ENCODE measurements around the gene KCNIP4. TPM values are rescaled to one million over a fixed set of nuclear protein-coding genes. Genes with fewer than 3 reads are reported as not detected.

The KCNIP4 gene
- total and polyA plus RNA-seq, 2 donors from 2014 or later, result 9.8 to 43.9 TPM

GRCh38 chr4:21628116-21628670, 320.4 kb downstream of the KCNIP4 start:
- FAIRE-seq, result no peak
- H3K9ac ChIP-seq (ENCODE audit: low read length in 3 of 3), result no peak overlapping the region
- TF ChIP-seq CTCF (IDR thresholded peaks at IDR 0.05; ENCODE audit: borderline replicate concordance, extremely low read depth, insufficient read depth), result no peak
- H3K4me3 ChIP-seq (ENCODE audit: low read length in 3 of 3), result no peak overlapping the region
- H3K4me1 ChIP-seq (ENCODE audit: control insufficient read depth in 2 of 3, insufficient read depth in 2 of 3, low read depth in 1 of 3, low read length in 3 of 3), result no peaks in the 10 kb centered on the region
- intact Hi-C loops (cut with DNase I), result no loop called here
- no peaks in the 10 kb centered on the region for H3K9me3 ChIP-seq (ENCODE audit: control insufficient read depth in 2 of 3, insufficient read depth in 1 of 3, low read length in 3 of 3)
- DNase-seq, result no peak
- H3K27me3 ChIP-seq (ENCODE audit: control insufficient read depth, insufficient read depth, low read length), result no peaks in the 10 kb centered on the region
- no peak overlapping the region for H3K27ac ChIP-seq (ENCODE audit: low read depth in 2 of 2, low read length in 2 of 2)
- H3K36me3 ChIP-seq (ENCODE audit: control insufficient read depth in 2 of 3, insufficient read depth in 3 of 3, low read length in 3 of 3), result no peaks in the 10 kb centered on the region

DNA sequence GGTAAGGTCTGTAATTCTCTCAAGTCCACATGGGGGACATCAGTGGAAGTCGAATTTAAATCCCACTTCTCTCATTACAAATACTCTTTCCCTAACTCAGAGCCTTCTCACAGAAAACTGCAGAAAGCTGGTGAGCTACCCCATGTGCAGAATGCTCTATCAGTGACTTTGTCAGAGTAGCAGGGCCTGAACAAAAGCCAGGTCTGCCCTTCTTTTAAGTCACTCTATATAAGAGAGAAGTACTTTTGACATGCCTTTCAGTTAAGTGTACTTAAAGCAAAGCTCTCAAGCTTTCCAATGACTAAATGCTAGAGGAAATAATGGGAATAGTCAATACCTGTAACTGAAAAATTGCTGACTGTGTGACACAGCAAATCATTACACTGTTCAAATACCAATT, 323.1 kb downstream of the KCNIP4 start:
- intact Hi-C loops (cut with DNase I), result no loop called here
- no peak for DNase-seq

DNA sequence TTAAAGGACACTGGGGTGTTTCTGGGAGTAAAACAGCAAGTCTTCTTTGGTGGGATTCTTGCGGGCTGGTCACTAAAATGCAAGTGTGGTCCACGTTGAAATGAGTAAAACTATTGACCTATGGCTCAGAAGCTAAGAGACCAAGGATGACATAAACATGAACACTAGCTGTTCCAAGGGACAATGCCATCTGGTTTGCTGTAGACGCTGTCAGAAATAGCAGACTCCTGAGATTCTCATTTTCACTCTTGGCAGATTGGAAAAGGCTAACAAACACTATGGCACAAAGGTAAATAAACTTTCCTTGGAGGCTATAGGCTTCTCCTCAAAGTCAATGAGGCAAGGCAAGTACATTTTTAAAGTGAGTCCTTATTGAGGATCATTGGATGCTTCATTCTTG, 343.6 kb downstream of the KCNIP4 start:
- no peak overlapping the region for H3K9ac ChIP-seq (ENCODE audit: low read length in 3 of 3)
- no peak overlapping the region for H3K27ac ChIP-seq (ENCODE audit: low read depth in 2 of 2, low read length in 2 of 2)
- H3K27me3 ChIP-seq (ENCODE audit: control insufficient read depth, insufficient read depth, low read length), result no peaks in the 10 kb centered on the region
- intact Hi-C loops (cut with DNase I), result no loop called here
- DNase-seq (no peak), FAIRE-seq (no peak)
- H3K4me1 ChIP-seq (ENCODE audit: control insufficient read depth in 2 of 3, insufficient read depth in 2 of 3, low read depth in 1 of 3, low read length in 3 of 3), result no peaks in the 10 kb centered on the region
- H3K4me3 ChIP-seq (ENCODE audit: low read length in 3 of 3), result no peak overlapping the region
- H3K36me3 ChIP-seq (ENCODE audit: control insufficient read depth in 2 of 3, insufficient read depth in 3 of 3, low read length in 3 of 3), result no peaks in the 10 kb centered on the region
- no peak for TF ChIP-seq CTCF (IDR thresholded peaks at IDR 0.05; ENCODE audit: borderline replicate concordance, extremely low read depth, insufficient read depth)
- H3K9me3 ChIP-seq (ENCODE audit: control insufficient read depth in 2 of 3, insufficient read depth in 1 of 3, low read length in 3 of 3), result no peaks in the 10 kb centered on the region

More for the DNA sequence above, 323.1 kb downstream of the KCNIP4 start:
- Histone ChIP-seq H3K9me3 (ENCODE audit: control insufficient read depth in 2 of 3, insufficient read depth in 1 of 3, low read length in 3 of 3) (no peaks in the 10 kb centered on the region), H3K36me3 (ENCODE audit: control insufficient read depth in 2 of 3, insufficient read depth in 3 of 3, low read length in 3 of 3) (no peaks in the 10 kb centered on the region), H3K27ac (ENCODE audit: low read depth in 2 of 2, low read length in 2 of 2) (no peak overlapping the region), H3K4me3 (ENCODE audit: low read length in 3 of 3) (no peak overlapping the region), H3K27me3 (ENCODE audit: control insufficient read depth, insufficient read depth, low read length) (no peaks in the 10 kb centered on the region), H3K9ac (ENCODE audit: low read length in 3 of 3) (no peak overlapping the region), H3K4me1 (ENCODE audit: control insufficient read depth in 2 of 3, insufficient read depth in 2 of 3, low read depth in 1 of 3, low read length in 3 of 3) (no peaks in the 10 kb centered on the region)
- TF ChIP-seq CTCF (IDR thresholded peaks at IDR 0.05; ENCODE audit: borderline replicate concordance, extremely low read depth, insufficient read depth), result no peak
- FAIRE-seq, result no peak

DNA sequence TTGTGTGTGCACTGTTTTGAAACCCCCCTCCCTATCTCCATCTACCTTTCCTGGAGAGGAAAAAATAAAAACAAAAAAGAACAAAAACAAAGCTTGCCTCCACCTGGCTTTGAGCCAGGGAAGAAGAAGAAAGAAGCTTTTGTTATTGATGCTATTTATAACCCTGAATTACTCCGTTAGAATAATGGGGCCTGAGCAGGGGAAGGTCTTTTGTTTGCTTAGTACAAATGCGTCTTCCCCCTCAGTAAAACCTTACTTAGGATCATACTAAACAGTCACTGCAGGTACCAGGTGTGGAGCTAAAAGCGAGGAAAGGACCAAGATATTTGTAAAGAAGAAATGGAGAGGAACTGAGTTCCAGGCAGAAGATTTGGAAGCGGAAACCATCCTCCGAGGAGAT, 352.1 kb downstream of the KCNIP4 start:
- peak in 1 of 5 donors; percentile 16 for DNase-seq
- Histone ChIP-seq H3K4me1 (ENCODE audit: control insufficient read depth in 2 of 3, insufficient read depth in 2 of 3, low read depth in 1 of 3, low read length in 3 of 3) (no peaks in the 10 kb centered on the region), H3K27ac (ENCODE audit: low read depth in 2 of 2, low read length in 2 of 2) (no peak overlapping the region), H3K9ac (ENCODE audit: low read length in 3 of 3) (no peak overlapping the region), H3K9me3 (ENCODE audit: control insufficient read depth in 2 of 3, insufficient read depth in 1 of 3, low read length in 3 of 3) (no peaks in the 10 kb centered on the region), H3K4me3 (ENCODE audit: low read length in 3 of 3) (no peak overlapping the region), H3K36me3 (ENCODE audit: control insufficient read depth in 2 of 3, insufficient read depth in 3 of 3, low read length in 3 of 3) (no peaks in the 10 kb centered on the region), H3K27me3 (ENCODE audit: control insufficient read depth, insufficient read depth, low read length) (no peaks in the 10 kb centered on the region)
- TF ChIP-seq CTCF (IDR thresholded peaks at IDR 0.05; ENCODE audit: borderline replicate concordance, extremely low read depth, insufficient read depth), result no peak
- FAIRE-seq, result no peak
- intact Hi-C loops (cut with DNase I), result no loop called here

Data from kidney (tissue), 14 donors.